GM19438 (cell line): ENCODE data around the gene SLC12A4.
"Not testable (repeated sequence)": the region's sequence is repeated elsewhere in the genome, so short reads cannot be mapped to it uniquely, and the experiment has no call there.

Experiments used
- ATAC-seq: cut with Tn5 transposase; IDR thresholded peaks from one replicate; pipeline ENCODE4 v1.9.1; 2021; ENCODE audit warnings: low read depth; ENCODE audit not compliant: unreplicated experiment

Gene SLC12A4

DNA sequence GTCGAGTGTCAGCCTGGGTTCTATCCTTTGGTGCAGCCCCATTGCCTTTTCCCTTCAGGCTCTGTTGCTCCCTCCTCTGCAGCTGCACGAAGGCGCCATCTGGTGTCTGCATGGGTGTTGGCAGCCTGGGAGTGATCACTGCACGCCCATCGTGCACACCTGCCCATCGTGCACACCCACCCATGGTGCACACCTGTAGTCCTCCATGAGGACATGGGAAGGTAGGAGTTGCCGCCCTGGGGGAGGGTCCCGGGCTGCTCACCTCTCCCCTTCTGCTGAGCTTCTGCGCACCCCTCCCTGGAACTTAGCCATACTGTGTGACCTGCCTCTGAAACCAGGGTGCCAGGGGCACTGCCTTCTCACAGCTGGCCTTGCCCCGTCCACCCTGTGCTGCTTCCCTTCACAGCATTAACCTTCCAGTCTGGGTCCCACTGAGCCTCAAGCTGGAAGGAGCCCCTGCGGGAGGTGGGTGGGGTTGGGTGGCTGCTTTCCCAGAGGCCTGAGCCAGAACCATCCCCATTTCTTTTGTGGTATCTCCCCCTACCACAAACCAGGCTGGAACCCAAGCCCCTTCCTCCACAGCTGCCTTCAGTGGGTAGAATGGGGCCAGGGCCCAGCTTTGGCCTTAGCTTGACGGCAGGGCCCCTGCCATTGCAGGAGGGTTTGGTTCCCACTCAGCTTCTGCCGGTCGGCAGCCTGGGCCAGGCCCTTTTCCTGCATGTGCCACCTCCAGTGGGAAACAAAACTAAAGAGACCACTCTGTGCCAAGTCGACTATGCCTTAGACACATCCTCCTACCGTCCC lies 39.7 kb downstream of the SLC12A4 start:
- no peak for ATAC-seq

GRCh38 chr16:67928147-67928546 lies 40.3 kb downstream of the SLC12A4 start:
- ATAC-seq = no peak

DNA sequence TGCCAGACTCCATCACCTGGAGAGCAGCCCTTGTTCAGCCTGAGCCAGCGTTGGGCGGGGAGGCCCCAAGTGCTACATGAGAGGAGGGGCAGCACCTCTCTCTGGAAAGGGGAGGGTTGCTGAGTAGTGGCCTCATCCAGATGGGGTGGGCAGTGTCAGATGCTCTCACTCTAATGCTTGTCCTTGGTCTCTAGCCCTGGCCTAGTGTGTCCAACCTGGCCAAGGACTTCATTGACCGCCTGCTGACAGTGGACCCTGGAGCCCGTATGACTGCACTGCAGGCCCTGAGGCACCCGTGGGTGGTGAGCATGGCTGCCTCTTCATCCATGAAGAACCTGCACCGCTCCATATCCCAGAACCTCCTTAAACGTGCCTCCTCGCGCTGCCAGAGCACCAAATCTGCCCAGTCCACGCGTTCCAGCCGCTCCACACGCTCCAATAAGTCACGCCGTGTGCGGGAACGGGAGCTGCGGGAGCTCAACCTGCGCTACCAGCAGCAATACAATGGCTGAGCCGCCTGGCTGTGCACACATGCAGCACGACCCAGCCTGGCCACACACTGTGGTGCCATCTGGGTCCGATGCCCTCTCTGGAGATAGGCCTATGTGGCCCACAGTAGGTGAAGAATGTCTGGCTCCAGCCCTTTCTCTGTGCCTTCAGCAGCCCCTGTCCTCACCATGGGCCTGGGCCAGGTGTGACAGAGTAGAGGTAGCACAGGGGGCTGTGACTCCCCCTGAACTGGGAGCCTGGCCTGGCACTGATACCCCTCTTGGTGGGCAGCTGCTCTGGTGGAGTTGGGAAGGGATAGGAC lies 41.1 kb downstream of the SLC12A4 start:
- no peak for ATAC-seq

GRCh38 chr16:67926181-67926750 lies 42.2 kb downstream of the SLC12A4 start:
- no peak for ATAC-seq

DNA sequence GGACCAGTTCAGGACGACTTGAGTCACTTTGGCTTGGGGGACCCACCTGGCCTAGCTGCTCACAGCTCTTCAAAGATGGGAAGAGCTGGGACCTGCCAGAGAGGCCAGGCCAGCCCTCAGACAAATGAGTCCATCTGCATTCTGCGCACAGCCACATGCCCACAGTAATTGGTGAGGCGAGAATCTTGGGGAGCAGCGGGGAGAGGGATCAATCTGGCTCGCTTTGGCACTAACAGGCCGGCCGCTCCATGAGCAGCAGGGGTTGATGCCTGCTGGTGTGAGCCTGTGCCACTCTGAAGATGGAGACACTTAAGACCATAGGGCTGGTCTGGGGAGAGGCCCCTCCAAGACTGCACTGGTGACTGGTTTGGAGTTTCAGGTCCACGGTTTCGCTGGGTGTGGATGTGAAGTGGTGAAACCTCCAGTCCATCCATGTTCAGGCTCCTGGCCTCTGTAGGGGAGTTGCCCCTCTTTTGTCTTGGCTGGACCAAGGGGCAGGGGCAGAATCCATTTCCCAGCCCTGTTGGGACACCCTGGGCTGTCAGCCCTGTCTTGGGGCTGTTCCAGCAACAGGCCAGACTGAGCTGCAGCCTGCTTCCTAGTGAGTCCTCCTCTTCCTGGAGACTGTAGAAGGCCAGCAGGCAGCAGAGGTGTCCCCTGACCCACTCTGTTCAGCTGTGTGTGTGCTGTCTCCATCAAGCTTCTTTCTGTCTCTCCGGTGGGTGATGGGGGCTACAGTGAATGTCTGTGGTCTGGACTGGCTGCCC lies 44.1 kb downstream of the SLC12A4 start:
- ATAC-seq = no peak

DNA sequence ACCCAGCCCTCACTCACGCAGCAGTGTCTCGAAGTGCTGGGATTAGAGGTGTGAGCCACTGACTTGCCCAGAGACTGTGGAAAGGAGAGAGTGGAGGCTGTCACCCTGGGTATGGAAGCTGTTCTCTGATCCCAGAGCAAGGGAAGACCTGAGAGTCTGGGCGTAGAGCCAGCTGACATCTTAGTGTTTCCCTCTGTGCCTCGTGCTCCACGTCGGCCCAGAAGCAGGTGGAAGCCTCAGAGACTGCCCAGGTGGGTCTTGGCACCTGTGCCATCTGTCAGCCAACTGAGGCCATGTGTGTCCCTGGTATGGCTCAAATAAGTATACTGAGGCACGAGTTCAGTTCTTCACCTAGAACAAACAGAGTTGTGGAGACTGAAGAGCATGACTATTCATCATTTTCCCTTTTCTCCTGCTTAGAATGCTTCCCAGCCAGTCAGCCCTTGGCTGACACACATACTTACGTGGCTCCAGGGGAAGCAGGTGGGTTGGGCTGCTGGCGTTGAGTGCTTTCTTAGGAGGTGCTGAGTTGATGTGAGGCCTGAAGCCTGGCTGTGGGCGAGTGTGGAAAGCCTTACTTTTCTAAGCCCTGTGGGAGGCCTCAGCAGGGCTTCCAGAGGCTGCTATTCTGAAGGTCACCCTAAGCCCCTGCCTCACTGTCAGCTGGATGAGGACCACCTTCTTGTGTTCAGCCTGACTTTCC lies 44.9 kb downstream of the SLC12A4 start:
- no peak for ATAC-seq

GRCh38 chr16:67922740-67923139 lies 45.7 kb downstream of the SLC12A4 start:
- ATAC-seq = no peak

DNA sequence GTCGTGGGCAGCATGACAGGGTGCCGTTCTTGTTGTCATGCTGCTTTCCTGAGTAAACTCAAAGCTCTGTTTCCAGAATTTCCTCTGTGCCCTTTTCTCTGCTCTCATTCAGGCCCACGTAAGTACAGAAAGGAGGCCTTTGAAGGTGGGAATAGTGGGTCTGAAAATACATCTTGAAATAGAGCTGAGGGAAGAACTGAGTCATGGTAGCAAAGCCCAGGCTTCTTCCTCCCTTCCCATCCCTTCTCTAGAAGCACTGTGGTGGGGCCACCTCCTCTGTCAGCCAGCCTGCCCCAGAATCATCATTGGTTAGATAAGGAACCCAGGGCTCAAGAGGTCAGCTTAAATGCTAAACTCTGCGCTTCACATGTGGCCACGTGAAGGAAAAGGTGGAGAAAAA lies 46.2 kb downstream of the SLC12A4 start:
- no peak for ATAC-seq

DNA sequence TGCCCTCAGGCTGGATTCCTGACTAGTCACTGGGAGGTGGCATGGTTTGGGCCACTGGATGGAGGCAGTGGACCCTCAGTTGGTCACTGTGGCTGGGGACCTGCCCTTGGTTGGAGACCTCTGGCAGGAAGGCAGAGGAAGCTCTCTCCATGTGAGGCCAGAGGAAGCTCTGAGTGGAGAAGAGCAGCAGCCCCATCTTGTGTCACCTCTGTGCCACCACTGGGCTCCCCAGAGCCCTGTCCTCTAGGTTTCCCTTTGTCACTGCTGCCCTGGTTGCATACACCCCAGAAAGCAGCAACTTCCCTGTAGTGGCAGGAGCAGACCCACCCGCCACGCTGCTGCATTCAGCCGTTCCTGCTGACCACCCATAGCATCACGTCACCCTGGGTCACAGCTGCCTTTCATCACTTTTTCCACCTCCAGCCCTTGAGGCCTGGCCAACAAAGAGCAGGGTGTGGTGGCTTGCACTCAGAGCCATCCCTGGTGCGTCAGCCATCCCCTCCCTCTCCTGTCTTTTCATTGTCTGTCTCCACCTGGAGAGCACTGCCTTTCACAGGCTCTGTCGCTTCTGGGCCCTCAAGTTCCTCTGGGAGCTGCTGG lies 48.7 kb downstream of the SLC12A4 start:
- no peak for ATAC-seq

GRCh38 chr16:67917852-67918236 lies 50.6 kb downstream of the SLC12A4 start:
- no peak for ATAC-seq

DNA sequence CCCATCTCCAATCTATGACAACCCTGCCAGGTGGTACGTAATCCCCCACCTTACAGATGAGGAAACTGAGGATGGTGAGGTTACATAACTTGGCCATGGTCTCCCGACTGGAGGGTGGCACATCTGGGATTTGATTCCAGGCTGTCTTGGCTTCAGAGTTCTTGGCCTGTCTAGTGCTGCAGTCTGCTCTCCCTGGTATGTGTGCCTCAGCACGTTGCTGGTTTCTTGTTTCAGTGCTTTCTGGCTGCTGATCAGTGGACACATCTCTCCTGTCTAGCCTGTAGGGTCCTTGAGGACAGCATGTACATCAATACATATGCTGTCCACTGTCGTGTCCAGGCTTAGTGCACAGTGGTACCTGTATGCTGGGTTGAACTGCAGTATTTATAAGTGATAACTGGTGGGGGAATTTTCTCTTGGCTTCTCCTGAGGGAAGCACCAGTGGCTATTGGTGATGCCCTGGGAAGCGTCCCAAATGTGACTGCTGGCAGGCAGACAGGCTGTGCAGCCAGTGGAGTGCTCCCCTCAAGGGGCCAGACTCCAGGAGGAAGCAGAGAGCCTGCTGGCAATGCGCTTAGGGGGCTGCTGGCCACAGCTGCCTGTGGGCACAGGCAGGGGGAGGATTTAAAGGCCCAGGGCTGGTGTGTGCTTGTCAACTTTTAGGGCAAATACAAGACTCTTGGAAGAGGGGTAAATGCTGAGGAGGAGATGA lies 51.1 kb downstream of the SLC12A4 start:
- no peak for ATAC-seq

DNA sequence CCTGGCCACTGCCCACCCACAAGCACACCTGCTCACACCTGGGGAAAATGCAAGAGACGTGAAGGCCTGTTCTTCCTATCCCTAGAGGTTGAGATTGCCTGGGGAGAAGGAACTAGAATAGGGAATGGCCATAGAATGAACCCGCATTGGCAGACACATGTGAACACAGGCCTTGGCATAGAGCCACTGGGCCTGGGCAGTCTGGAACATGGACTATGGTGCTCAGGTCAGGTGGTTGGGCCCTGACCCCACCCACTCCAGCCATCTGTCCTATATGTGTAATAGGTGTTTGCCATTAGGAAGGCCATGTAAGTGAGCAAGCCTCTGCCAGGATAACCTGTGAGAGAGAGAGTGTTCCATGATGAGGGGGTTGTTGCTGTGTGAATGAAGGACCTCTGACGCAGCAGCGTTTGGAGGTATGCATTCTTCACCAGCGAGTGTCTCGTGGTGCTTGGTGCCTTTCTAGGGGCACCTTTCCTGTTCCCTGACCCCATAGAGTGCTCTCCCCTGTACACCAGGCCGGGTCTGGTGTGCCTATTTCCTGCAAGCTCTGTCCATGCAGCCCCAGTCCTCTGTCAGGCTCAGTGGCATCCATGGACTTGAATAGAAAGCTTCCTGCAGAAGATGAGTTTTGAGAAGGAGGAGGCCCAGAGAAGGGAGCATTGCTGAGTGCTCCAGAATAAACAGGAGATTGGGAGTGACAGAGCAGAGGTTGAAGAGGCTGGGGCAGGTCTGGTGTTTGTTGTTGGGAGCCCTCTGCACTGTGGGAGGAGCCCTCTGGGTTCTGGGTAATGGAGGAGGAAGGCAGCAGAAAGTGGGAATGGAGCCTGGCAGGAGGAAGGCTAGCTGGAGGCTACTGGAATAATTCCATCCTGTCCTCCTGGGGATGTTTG lies 52.4 kb downstream of the SLC12A4 start:
- no peak for ATAC-seq

- ATAC-seq = not testable (repeated sequence)
These were observed 53.0 kb downstream of the SLC12A4 start for GRCh38 chr16:67915496-67915769.

GRCh38 chr16:67914758-67915495 lies 53.5 kb downstream of the SLC12A4 start:
- ATAC-seq = no peak

- ATAC-seq = no peak
These were observed 58.3 kb downstream of the SLC12A4 start for GRCh38 chr16:67910158-67910557.

DNA sequence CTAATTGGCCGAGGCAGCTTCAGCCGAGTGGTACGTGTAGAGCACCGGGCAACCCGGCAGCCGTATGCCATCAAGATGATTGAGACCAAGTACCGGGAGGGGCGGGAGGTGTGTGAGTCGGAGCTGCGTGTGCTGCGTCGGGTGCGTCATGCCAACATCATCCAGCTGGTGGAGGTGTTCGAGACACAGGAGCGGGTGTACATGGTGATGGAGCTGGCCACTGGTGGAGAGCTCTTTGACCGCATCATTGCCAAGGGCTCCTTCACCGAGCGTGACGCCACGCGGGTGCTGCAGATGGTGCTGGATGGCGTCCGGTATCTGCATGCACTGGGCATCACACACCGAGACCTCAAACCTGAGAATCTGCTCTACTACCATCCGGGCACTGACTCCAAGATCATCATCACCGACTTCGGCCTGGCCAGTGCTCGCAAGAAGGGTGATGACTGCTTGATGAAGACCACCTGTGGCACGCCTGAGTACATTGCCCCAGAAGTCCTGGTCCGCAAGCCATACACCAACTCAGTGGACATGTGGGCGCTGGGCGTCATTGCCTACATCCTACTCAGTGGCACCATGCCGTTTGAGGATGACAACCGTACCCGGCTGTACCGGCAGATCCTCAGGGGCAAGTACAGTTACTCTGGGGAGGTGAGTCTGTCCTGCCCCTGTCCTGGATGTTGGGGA lies 59.2 kb downstream of the SLC12A4 start:
- ATAC-seq = no peak
